NCI-H446 treated with DMSO at 0.1 percent for 48 hours (cell line): ENCODE data around the gene CDADC1.

ENCODE experiments used
- DNase-seq: peaks from one replicate; lab custom pipeline; 2025; lab: John Stamatoyannopoulos, UW

CDADC1 gene

DNA sequence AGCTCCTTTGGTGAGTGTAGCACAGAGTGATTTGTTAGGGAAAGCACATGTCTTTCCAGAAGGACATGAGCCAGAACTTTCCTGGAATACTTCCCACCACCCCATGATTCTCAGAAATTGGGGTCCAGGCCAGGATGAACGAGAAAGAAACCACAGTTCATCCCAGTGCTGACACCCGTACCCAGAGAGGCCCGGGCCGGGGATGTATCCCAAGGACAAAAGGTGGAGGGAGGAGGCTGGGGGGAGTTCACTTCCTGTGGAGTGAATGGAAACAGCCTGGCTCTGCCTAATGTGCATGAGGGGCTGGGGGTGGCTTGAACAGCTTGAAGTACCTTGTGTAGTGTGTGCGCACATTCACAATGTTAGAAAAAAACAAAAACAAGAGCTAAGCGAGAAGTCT is 47.5 kb downstream of the CDADC1 start:
- DNase-seq: no peak

DNA sequence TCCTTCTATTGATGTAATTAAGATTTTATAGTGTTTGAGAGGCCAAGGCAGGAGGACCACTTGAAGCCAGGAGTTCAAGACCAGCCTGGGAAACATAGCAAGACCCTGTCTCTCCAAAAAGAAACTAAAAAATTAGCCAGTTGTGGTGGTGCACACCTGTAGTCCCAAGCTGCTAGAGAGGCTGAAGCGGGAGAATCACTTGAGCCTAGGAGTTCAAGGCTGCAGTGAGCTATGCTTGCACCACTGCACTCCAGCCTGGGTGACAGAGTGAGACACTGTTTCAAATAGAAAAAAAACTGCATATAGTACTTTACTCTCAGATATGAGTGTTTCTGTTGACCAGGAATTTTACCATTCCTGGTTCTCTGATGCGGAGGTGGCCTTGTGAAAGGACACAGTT is 48.9 kb downstream of the CDADC1 start:
- no peak for DNase-seq

DNA sequence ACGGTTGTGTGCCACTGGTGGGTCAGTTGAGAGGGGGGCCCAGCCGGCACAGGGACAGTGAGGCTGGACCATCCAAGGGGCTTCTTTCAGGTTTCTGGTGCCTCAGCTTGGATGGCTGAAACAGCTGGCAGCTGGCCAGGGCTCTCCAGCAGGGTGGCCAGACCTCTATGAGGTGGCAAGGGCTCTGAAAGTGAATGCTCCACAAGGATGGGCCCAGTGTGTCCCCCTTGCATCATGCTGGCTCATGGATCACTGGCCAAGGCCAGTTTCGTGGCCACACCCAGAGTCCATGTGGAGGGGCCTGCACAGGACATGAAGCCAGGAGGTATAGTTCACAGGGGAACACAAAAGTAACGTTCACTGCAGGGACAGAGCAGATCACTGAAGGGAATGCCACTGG is 49.6 kb downstream of the CDADC1 start:
- no peak for DNase-seq

DNA sequence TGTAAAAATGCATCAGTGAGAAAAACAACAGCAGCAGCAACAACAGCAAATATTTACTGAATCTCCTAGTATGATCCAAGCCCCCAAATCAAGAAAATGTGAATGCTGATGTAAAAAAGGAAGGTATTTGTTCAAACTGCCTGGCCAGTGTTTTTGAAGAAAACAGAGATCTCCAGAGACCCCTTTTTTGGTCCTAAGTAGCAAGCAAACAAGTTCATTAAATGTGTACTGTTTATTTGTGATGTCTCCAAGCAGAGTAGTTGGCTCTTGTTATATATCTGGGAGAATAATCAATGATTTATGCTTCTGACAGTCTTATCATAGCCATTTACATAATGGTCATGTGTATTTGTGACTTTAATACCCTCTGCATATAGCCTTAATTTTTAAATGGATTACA is 50.7 kb downstream of the CDADC1 start:
- no peak for DNase-seq

DNA sequence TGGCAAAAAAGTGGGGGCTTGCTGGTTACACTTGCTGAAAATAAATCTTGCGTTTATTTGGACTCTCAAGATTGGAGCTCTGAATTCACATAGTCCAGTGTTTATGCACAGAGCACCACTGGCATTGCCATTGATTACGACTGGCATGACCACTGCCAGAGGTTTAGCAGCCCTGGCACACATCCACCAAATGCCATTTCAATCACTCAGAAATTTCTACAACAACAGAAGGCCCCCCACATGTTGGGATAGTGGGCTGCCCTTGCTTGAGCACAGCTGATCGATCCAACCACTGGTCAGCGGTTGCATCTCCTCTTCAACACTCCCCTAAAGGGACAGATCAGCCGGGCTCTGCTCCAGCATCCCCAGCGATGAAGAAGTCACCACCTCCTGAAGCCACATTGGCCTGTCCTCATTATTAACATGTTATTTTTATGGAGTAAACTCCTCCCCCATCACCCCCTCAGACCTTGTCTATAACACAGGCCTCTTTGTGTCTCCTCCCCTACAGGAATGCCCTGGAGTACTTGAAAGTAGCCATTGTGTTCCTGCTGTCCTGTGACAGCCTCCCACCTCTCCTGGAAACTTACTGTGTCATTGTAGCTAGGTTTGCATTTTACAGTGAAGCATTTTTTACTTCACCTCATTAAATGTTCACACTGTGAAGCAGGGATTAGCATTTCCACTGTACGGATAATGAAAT is 51.3 kb downstream of the CDADC1 start:
- DNase-seq: no peak

DNA sequence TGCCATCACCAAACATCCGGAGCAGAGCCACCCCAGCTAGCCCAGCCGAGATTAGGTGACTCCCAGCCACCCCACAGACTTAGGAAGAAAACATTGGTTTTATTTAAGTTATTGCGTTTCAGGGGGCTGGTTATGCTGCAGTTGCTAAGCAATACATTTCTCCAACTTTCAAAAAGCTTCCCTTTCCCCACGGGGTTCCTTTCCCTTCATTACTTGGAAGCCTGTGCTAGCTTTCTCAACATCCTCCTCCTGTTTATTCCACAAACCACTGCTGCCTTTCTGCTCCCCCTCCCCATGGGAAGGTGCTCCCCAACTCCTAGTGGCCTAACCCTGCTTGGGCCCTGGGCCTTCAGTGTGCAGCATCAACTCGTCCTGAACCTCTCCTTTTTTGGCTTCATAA is 52.6 kb downstream of the CDADC1 start:
- no peak for DNase-seq

DNA sequence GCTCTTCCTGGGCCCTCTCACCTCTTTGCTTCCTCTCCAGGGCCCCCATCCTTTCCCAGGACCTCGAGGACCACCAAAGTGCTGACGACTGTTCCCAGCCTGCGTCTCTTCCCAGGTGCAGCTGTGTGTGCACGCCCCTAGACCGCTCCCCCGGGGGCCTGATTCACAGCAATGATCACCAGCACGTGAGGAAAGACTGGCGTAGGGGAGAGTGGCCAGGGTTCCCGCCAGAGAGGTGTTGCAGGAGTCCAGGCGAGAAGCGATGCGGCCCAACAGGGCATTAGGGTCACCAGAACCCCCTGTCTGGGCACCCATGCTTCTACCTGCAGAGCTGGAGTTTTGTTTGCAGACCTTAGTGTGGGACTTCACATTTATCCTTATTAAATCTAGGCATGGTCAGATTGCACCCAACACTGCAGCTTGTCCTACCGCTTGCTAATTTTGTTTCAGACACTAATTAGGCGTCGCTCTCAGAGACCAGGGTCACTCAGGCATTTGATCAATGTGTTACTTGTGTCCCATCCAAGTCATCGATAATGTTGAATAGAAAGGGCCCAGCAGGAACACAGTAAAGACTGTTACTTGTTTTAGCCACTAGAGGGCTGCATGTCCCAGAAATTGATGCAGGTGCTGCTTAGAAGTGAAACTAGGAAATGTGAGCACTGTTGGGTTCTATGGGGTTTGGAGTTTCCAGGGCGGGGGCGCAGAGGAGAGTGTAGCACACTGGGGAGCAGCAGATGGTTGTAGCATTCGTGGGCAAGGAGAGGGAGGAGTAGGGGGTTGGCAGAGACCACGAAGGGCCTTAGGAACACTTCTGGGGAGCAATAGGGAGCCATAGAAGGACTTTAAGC is 53.2 kb downstream of the CDADC1 start:
- DNase-seq: peak; percentile 29

DNA sequence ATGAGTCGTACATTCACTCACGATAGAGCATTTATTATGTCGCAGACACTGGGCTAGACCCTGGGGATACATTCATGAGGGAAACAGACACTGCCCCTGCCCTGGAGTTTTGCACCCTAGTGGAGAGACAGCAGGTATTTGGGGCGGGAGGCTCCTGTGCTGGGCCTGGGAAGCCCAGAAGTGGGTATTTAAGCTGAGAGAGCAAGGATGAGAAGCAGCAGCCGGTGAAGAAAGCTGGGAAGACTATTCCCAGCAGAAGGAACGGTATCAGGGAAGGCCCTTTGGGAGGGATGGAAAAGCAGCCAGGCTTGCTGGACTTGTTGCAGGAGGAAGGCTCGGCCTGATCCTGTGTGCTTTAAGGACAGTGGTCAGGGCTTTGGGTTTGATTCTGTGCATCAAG is 54.5 kb downstream of the CDADC1 start:
- DNase-seq: no peak

DNA sequence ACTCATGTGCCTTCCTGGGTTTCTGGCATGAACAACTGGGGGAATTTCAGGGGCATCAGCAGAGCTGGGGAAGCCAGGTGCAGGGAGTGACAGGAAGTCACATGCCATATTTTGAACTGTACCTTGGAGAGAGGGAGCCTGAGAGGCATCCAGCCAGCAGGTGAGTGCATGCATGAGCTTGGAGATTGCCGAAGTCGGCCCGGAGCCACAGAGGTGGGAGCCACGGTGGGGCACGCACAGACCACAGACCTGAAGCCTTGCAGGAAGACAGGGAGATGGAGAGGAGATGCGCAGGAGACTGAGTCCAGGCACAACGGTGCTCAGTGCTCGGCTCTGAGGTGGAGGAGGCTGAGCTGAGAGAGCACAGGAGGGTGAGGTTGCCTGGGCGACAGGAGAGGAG is 55.1 kb downstream of the CDADC1 start:
- no peak for DNase-seq

DNA sequence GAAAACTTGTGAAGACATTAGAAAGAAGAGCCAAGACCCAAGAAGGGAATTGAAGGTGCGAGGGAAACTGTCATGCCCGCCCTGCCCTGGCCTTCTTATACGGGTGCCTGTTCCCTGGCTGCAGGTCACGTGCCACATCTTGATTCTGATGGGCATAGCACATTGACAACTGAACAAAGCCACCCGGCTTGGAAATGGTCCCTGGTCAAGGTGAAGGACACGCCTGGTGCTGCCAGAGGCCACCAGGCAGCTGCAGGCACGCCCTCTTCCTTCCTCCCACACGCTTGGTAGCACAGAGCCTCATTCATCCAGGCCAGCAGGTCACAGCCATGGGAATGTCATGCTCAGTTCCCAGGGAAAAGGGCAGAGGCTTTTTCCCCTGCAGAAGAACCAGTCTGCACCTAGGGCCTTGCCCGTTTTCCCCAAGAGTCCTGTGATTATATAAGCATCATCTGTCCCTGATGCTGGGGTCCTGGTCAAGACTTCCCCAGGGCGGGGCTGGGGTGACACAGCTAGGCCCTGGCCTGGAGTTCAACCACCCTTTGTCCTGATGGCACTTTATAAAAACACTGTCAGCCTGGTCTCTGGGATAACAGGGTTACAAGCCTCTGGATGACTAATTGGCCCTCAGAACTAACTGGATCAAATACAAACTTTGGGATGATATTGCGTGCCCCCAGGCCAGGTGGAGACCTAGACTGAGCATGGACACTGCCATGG is 56.0 kb downstream of the CDADC1 start:
- no peak for DNase-seq

DNA sequence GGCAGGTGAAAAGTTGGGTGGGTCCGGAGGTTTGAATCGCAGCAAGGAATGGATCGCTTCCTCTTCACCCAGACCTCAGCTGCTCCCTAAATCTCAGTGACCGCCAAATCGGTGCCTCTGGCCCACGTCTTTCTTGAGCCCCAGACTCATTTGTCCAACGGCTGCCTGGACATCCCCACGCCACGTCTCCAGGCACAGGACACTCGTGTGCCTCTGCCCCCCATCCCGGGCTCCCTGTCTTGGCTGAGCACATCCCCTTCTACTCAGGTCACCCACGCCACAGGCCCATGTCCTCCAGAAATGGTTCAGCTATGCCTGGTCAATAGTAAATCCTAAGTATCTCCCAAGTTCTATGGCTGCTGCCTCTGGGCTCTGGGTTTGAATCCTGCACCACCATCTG is 56.6 kb downstream of the CDADC1 start:
- DNase-seq: no peak

DNA sequence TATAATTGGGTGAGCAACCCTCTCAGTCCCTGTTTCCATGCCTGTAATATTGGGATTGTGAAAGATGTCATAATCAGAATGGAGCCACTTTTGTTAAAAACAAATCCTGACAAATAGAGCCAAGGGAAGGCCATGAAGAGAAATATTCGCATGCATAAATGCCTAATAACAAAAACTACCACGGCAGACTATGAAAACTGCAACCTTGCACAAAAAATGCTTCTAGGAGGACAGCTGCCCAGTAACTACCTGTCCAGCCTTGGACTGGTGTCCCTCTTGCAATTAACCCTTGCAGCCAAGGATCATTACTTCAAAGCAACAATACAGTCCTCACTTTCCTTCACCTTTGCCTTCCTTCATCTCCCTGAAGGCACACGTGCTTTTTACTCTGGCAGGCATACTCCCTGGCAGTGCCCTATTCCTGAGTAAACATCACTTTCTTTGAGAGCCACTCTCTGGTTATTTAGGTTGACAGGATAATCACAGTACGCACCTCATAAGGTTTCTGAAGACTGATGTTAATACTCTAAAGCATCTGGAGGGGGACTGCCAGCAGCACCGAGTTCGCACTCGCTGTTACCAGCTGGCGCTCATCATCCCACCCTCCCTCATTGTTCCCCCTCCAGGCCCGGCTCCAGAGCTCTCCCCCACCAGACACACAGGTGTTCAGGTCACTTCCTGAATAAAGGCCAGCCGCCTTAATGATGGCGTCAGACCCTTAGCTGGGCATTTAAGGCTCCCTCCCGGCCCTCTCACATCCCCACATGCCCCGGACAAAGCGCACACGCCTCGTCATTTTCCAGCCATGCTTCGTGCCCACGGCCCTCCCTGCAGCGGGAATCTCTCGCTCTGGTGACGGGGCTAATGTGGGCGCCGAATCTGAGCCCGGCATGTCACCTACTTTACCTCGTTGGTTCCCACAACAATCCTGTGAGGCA is 57.3 kb downstream of the CDADC1 start:
- DNase-seq: no peak

DNA sequence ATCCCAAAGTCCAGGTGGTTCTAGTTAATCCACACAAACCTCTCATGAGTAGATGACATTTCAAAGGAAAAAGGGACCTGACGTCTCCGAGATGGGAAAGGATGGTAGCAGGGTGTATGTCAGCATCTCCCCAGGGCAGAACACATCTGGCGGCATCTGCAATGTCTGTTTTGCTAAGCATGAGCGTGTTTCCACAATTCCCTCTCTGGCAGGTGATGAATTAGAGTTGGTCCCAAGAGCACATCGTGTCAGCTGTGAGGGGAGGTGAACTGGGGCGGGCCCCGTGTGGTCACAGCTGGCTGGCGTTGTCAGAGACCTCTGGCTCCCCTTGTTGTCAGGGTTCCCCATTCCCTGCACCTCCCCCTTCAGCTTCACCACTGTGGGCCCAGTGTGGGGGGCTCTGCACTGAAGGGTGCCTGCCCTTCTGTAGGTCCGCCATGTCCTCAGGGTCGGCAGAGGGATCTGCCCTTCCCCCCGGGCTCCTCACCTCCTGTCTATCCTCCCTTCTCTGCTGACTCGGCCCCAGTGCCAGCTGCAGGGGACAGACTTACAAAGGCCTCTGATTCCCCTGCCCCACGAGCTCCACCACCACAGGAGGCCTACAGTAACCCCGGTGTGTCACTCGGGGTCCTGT is 58.2 kb downstream of the CDADC1 start:
- no peak for DNase-seq

DNA sequence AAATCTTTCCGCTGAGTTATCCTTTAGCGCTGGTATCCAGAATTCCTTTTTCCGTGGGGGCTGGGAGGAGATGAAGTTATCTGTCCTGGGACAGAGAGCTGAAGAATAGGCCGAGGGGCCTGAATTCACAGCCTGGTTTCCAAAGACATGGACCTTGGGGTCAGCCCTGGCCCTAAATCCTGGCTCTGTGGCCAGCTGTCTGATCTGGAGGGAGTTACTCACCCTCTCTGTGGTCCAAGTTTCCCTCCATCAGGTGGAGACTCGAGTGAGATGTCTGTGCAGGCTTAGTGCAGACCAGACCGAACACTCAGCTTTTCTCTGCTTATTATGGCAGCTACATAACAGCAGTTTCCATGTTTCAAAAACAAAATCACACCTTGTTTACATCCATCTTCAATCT is 59.6 kb downstream of the CDADC1 start:
- no peak for DNase-seq

DNA sequence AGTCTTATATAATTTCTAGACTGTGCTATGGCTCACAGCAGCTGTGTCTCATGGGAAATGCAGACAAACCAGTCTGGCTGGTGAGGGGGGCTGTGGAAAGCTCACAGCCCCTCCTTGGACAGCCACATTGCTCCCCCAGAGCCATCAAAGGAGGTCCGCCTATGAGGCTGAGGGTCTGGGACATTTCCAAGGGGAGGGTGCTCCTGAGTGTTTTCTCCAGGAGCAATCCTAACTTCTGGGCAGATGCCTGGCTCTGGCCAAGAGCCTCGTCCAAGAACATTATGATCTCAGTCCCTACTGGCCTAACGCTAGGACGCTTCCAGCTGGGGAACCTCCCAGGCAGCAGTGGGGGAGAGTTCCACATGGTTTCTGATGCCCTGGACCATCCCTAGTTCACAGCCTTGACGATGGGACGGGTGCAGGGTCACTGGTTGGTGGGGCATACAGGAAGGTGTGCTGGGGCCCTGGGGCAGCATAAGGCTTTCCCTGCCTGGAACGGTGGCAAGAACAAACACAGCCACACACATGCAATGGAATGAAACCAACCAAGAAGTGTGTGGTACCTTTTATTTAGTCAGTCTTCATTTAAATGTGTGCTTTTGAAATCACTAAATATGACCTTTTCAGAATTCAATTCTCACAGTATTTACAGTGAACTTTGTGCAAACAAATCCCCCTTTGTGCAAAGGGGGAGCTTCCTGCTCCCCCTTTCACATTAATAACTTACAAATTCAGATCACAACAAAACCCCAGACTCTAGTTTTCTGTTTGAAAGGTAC is 60.6 kb downstream of the CDADC1 start:
- DNase-seq: no peak

DNA sequence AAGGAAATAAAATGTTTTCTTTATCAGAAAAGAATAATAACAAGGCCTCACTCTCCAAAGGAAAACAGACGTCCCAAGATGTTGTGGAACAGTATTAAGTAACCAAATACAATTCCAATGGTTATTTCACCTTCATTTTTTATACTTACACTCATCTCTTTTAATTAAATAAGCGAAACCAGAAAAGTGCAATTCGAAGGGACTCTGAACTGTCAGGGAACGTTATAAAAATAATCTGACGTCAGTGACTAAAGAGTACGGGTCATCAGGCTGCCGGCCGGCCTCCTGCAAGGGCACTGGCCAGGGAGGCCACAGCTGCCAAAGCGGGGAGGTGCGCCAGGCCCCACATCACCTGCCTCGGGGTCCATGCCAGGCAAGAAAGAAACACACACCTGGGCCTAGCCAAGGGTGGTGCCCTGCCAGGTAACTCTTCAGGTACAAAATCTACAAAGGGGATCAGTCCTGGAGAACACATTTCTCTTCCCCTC is 61.2 kb downstream of the CDADC1 start:
- no peak for DNase-seq

DNA sequence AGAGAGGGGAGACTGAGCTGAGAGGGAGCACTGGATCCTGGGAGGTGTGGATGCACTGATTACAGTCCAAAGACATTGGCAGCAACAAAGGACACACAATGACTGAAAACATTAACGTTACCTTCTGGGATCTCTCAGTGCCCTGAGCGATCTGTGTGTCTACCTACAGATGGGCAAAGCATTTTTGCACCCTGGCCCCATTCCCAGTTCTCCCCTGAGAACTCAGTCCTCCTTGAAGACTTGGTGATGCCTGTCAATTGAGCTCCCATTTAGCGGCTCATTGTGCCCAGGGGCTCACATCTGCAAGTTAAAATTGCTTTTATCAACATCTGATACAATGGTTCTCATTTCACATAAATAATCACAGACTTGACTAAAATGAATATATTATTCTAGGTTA is 62.5 kb downstream of the CDADC1 start:
- no peak for DNase-seq

DNA sequence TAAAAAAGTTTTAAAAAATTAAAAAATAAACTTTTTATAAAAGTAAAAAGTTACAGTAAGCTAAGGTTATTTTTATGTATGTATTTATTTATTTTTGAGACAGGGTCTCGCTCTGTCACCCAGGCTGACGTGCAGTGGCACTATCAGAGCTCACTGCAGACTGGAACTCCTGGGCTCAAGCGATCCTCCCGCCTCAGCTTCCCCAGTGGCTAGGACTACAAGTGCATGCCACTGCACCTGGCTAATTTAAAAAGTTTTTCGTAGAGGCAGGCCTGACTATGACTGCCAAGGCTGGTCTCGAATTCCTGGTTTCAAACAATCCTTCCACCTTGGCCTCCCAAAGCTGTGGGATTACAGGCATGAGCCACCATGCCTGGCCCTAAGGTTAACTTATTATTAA is 64.1 kb downstream of the CDADC1 start:
- DNase-seq: no peak

DNA sequence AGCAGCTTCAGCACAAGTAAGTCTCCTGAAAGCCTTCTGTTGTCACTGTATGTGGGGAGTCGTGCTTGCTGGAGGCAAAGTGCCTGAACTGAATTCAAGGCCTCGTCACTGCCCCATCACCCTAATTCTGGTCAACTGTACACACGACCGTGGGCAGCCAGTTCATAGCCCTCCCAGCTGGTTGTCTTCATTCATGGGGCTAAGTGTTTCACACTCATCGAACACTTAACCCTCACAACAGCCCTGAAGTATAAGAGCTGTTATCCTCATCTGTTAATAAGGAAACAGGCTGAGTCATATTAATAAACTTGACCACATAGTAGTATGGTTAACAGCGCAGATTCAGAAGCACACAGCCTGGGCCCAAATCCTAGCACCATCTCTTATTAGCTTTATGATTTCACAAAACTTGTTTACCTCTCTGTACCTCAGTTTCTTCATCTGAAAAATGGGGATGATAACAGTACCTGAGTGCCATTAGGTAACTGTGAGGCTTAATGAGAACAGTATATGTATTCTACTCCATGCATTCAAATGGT is 66.7 kb downstream of the CDADC1 start:
- no peak for DNase-seq

DNA sequence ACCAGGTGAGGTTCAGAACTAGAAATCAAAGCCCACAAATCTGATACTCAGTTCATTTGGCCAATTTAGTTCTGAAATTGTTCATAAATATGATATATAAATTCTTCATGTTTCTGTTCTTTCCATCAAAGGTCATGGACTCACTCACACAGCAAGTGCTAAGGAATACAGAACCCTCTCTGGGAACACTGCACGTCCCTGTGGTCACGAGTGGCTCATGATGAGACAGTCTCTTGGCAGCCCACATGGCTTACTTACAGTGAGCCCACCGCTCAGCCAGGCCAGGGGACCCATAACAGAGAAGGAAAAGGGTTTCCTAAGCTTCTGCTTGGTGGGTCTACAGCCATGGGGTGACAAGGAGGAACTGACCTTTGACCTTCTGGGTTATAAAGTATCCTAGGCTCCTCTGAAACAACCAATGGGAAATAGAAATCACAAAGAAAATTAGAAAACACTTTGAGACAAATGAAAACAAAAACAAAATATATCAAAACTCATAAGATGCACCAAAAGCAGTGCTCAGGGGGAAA is 67.4 kb downstream of the CDADC1 start:
- DNase-seq: no peak
